ENCODE results near the gene DOCK1.

The DOCK1 gene

DNA sequence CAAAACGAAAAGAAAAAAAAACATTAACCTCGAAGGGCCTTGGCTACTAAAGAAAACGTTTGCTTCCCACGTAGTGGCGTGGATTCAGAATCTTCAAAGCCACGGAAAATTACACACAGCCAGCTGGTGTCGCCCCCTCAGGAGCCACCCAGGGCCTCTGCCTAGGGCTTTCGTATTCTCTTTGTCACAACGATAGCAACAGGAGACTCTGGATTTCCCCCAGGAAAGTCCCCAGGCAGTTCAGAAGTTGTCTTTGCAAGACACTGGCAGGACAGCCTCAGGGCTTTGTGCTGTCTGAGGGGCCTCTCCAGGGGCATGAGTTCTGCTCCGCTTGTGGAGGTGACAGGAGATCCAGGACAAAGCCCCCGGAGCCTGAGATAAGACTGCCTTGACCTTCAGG, 441.4 kb downstream of the DOCK1 start:
- Histone ChIP-seq H3K4ac (ENCODE audit: low read depth, low read length) (no peak overlapping the region), H3K4me3 (ENCODE audit: low read depth, low read length) (no peak overlapping the region), H2BK12ac (ENCODE audit: low read length) (no peak overlapping the region), H2BK120ac (ENCODE audit: insufficient read depth, low read length, poor library complexity) (no peak overlapping the region), H2AFZ (ENCODE audit: insufficient read depth, low read length, poor library complexity) (no peak overlapping the region), H3K27ac (ENCODE audit: low read depth, low read length) (peak overlapping the region; percentile 4), H2BK5ac (ENCODE audit: low read depth, low read length, poor library complexity) (no peak overlapping the region), H2AK5ac (ENCODE audit: low read length) (no peak overlapping the region), H3K27me3 (ENCODE audit: insufficient read depth, low read length) (no peaks in the 10 kb centered on the region), H3K4me1 (ENCODE audit: control insufficient read depth in 1 of 2, insufficient read depth in 2 of 2, low read length in 2 of 2) (peaks cover 10 to 13% of the 10 kb centered on the region in 2 experiments), H3K9ac (ENCODE audit: low read length) (no peak overlapping the region), H3K14ac (ENCODE audit: low read length) (no peak overlapping the region), H3K4me2 (ENCODE audit: low read length) (no peak overlapping the region), H3K79me1 (ENCODE audit: low read length) (peaks cover 2% of the 10 kb centered on the region), H3K18ac (ENCODE audit: low read length) (no peak overlapping the region), H3K9me3 (ENCODE audit: insufficient read depth, low read depth, low read length) (peaks cover 3% of the 10 kb centered on the region), H4K91ac (ENCODE audit: low read depth, low read length) (no peak overlapping the region), H4K12ac (ENCODE audit: low read depth, low read length) (peak overlapping the region; percentile 22), H3K23ac (ENCODE audit: low read length) (no peak overlapping the region), H3K79me2 (ENCODE audit: control insufficient read depth, insufficient read depth, low read length, poor library complexity) (no peaks in the 10 kb centered on the region), H4K8ac (ENCODE audit: low read depth, low read length) (no peak overlapping the region), H3K36me3 (ENCODE audit: control insufficient read depth in 1 of 2, insufficient read depth in 2 of 2, low read length in 2 of 2) (peaks cover 12 to 14% of the 10 kb centered on the region in 2 experiments)
- peak; percentile 45 to 46 for DNase-seq
- WGBS (ENCODE audit: extremely low coverage, insufficient coverage, insufficient read length) = no CpG with 5 or more reads among the region's 11 CpGs

GRCh38 chr10:127347202-127347959, 442.2 kb downstream of the DOCK1 start:
- H4K91ac ChIP-seq (ENCODE audit: low read depth, low read length) = no peak overlapping the region
- WGBS (ENCODE audit: extremely low coverage, insufficient coverage, insufficient read length) = no CpG with 5 or more reads among the region's 23 CpGs
- H3K14ac ChIP-seq (ENCODE audit: low read length) = no peak overlapping the region
- no peak overlapping the region for H2BK120ac ChIP-seq (ENCODE audit: insufficient read depth, low read length, poor library complexity)
- no peak overlapping the region for H2BK12ac ChIP-seq (ENCODE audit: low read length)
- H3K9me3 ChIP-seq (ENCODE audit: insufficient read depth, low read depth, low read length) = peaks cover 3% of the 10 kb centered on the region
- H3K23ac ChIP-seq (ENCODE audit: low read length) = no peak overlapping the region
- no peak overlapping the region for H3K9ac ChIP-seq (ENCODE audit: low read length)
- no peaks in the 10 kb centered on the region for H3K27me3 ChIP-seq (ENCODE audit: insufficient read depth, low read length)
- no peak overlapping the region for H2BK5ac ChIP-seq (ENCODE audit: low read depth, low read length, poor library complexity)
- no peak overlapping the region for H4K12ac ChIP-seq (ENCODE audit: low read depth, low read length)
- H3K4me1 ChIP-seq (ENCODE audit: control insufficient read depth in 1 of 2, insufficient read depth in 2 of 2, low read length in 2 of 2) = peaks cover 10 to 13% of the 10 kb centered on the region in 2 experiments
- no peak overlapping the region for H3K4me2 ChIP-seq (ENCODE audit: low read length)
- no peak overlapping the region for H3K27ac ChIP-seq (ENCODE audit: low read depth, low read length)
- no peak overlapping the region for H3K4ac ChIP-seq (ENCODE audit: low read depth, low read length)
- H2AFZ ChIP-seq (ENCODE audit: insufficient read depth, low read length, poor library complexity) = no peak overlapping the region
- peaks cover 12% of the 10 kb centered on the region in 2 experiments for H3K36me3 ChIP-seq (ENCODE audit: control insufficient read depth in 1 of 2, insufficient read depth in 2 of 2, low read length in 2 of 2)
- H3K79me1 ChIP-seq (ENCODE audit: low read length) = peaks cover 2% of the 10 kb centered on the region
- no peak overlapping the region for H4K8ac ChIP-seq (ENCODE audit: low read depth, low read length)
- no peak overlapping the region for H2AK5ac ChIP-seq (ENCODE audit: low read length)
- no peak overlapping the region for H3K18ac ChIP-seq (ENCODE audit: low read length)
- no peak overlapping the region for H3K4me3 ChIP-seq (ENCODE audit: low read depth, low read length)
- no peak for DNase-seq
- no peaks in the 10 kb centered on the region for H3K79me2 ChIP-seq (ENCODE audit: control insufficient read depth, insufficient read depth, low read length, poor library complexity)

DNA sequence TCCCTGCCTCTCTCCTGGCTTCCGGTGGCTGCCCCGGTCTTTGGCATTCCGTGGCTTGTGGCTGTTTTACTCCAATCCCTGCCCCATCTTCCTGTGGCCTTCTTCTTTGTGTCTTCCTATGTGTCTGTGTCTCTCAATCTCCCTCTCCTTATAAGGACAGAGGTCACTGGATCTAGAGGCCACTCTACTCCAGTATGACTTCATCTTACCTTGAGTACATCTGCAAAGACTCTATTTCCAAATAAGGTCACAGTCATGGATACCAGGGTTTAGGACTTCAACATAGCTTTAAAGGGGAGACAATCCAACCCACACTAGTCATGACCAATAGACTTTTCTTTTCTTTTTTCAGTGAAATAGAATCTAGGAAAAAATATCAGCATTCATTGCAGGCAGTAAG, 444.5 kb downstream of the DOCK1 start:
- DNase-seq = no peak
- H3K27ac ChIP-seq (ENCODE audit: low read depth, low read length) = no peak overlapping the region
- WGBS (ENCODE audit: extremely low coverage, insufficient coverage, insufficient read length) = no CpG with 5 or more reads among the region's 3 CpGs
- no peaks in the 10 kb centered on the region for H3K79me2 ChIP-seq (ENCODE audit: control insufficient read depth, insufficient read depth, low read length, poor library complexity)
- H3K4me1 ChIP-seq (ENCODE audit: control insufficient read depth in 1 of 2, insufficient read depth in 2 of 2, low read length in 2 of 2) = peaks cover 10 to 13% of the 10 kb centered on the region in 2 experiments
- H3K27me3 ChIP-seq (ENCODE audit: insufficient read depth, low read length) = no peaks in the 10 kb centered on the region
- H2BK5ac ChIP-seq (ENCODE audit: low read depth, low read length, poor library complexity) = no peak overlapping the region
- no peak overlapping the region for H3K9ac ChIP-seq (ENCODE audit: low read length)
- H3K18ac ChIP-seq (ENCODE audit: low read length) = no peak overlapping the region
- no peak overlapping the region for H3K4me3 ChIP-seq (ENCODE audit: low read depth, low read length)
- H3K14ac ChIP-seq (ENCODE audit: low read length) = no peak overlapping the region
- H2AFZ ChIP-seq (ENCODE audit: insufficient read depth, low read length, poor library complexity) = no peak overlapping the region
- no peak overlapping the region for H4K91ac ChIP-seq (ENCODE audit: low read depth, low read length)
- H3K79me1 ChIP-seq (ENCODE audit: low read length) = peaks cover 2% of the 10 kb centered on the region
- H2BK120ac ChIP-seq (ENCODE audit: insufficient read depth, low read length, poor library complexity) = peak overlapping the region; percentile 16
- peaks cover 3% of the 10 kb centered on the region for H3K9me3 ChIP-seq (ENCODE audit: insufficient read depth, low read depth, low read length)
- H3K36me3 ChIP-seq (ENCODE audit: control insufficient read depth in 1 of 2, insufficient read depth in 2 of 2, low read length in 2 of 2) = peaks cover 13 to 17% of the 10 kb centered on the region in 2 experiments
- no peak overlapping the region for H4K8ac ChIP-seq (ENCODE audit: low read depth, low read length)
- H3K4me2 ChIP-seq (ENCODE audit: low read length) = no peak overlapping the region
- H3K4ac ChIP-seq (ENCODE audit: low read depth, low read length) = no peak overlapping the region
- no peak overlapping the region for H4K12ac ChIP-seq (ENCODE audit: low read depth, low read length)
- H2AK5ac ChIP-seq (ENCODE audit: low read length) = no peak overlapping the region
- no peak overlapping the region for H2BK12ac ChIP-seq (ENCODE audit: low read length)
- no peak overlapping the region for H3K23ac ChIP-seq (ENCODE audit: low read length)

GRCh38 chr10:127351542-127351941, 446.3 kb downstream of the DOCK1 start:
- Histone ChIP-seq H2AK5ac (ENCODE audit: low read length) (no peak overlapping the region), H2BK5ac (ENCODE audit: low read depth, low read length, poor library complexity) (no peak overlapping the region), H2AFZ (ENCODE audit: insufficient read depth, low read length, poor library complexity) (no peak overlapping the region), H3K79me2 (ENCODE audit: control insufficient read depth, insufficient read depth, low read length, poor library complexity) (no peaks in the 10 kb centered on the region), H3K4me1 (ENCODE audit: control insufficient read depth in 1 of 2, insufficient read depth in 2 of 2, low read length in 2 of 2) (peaks cover 3 to 4% of the 10 kb centered on the region in 2 experiments), H2BK120ac (ENCODE audit: insufficient read depth, low read length, poor library complexity) (no peak overlapping the region), H3K9ac (ENCODE audit: low read length) (no peak overlapping the region), H3K4ac (ENCODE audit: low read depth, low read length) (no peak overlapping the region), H3K18ac (ENCODE audit: low read length) (no peak overlapping the region), H3K9me3 (ENCODE audit: insufficient read depth, low read depth, low read length) (peaks cover 3% of the 10 kb centered on the region), H4K8ac (ENCODE audit: low read depth, low read length) (no peak overlapping the region), H3K14ac (ENCODE audit: low read length) (no peak overlapping the region), H3K4me3 (ENCODE audit: low read depth, low read length) (no peak overlapping the region), H4K91ac (ENCODE audit: low read depth, low read length) (no peak overlapping the region), H2BK12ac (ENCODE audit: low read length) (no peak overlapping the region), H3K36me3 (ENCODE audit: control insufficient read depth in 1 of 2, insufficient read depth in 2 of 2, low read length in 2 of 2) (peaks cover 17 to 20% of the 10 kb centered on the region in 2 experiments), H3K79me1 (ENCODE audit: low read length) (no peaks in the 10 kb centered on the region), H3K27ac (ENCODE audit: low read depth, low read length) (no peak overlapping the region), H4K12ac (ENCODE audit: low read depth, low read length) (no peak overlapping the region), H3K27me3 (ENCODE audit: insufficient read depth, low read length) (no peaks in the 10 kb centered on the region), H3K23ac (ENCODE audit: low read length) (no peak overlapping the region), H3K4me2 (ENCODE audit: low read length) (no peak overlapping the region)
- no peak for DNase-seq
- WGBS (ENCODE audit: extremely low coverage, insufficient coverage, insufficient read length) = no CpG with 5 or more reads among the region's 4 CpGs

Measured in trophoblast cell (in vitro differentiated cells and primary cell).